Stomach (tissue), 9 donors: Measurements from ENCODE around the gene FN3K. TPM values are rescaled to one million over a fixed set of nuclear protein-coding genes. Genes with fewer than 3 reads are reported as not detected.

Experiments
- DNase-seq, 2 donors: peaks; one replicate each; pipeline versions ENCODE4 v3.0.0 to v3.0.0-alpha.2; 2013 to 2019
- H3K27ac ChIP-seq, 5 donors: fragments of 200-600 bp in 4 of 5; sonication (generic) in 4 of 5; one replicate each; pipeline ENCODE4 v1.5.1; 2013 to 2019; ENCODE audit warnings: mild to moderate bottlenecking in 1 of 5, moderate library complexity in 1 of 5
- H3K27me3 ChIP-seq, 3 donors: fragments of 200-600 bp; sonication (generic); one replicate each; pipeline ENCODE4 v1.5.1; 2017 to 2019; ENCODE audit warnings: mixed run types in 1 of 3
- H3K36me3 ChIP-seq, 4 donors: fragments of 200-600 bp; sonication (generic); 1 replicate in 3 of 4; 2 replicates in 1 of 4; pipeline ENCODE4 v1.5.1; 2016 to 2019
- H3K4me1 ChIP-seq, 4 donors: fragments of 200-600 bp; sonication (generic); one replicate each; pipeline ENCODE4 v1.5.1; 2016 to 2019
- H3K4me3 ChIP-seq, 4 donors: fragments of 200-600 bp; sonication (generic) in 3 of 4; one replicate each; pipeline ENCODE4 v1.5.1; 2016 to 2019; ENCODE audit warnings: mild to moderate bottlenecking in 1 of 4
- H3K9me3 ChIP-seq, 4 donors: fragments of 200-600 bp; sonication (generic); one replicate each; pipeline ENCODE4 v1.5.1; 2016 to 2019
- CTCF ChIP-seq, 7 experiments: fragments of 450-650 bp in 4 of 7; fragments of 200-600 bp in 3 of 7; sonication (generic) in 3 of 7; IDR thresholded peaks; one replicate each; pipeline ENCODE4 v1.5.1; 2016 to 2019; ENCODE audit warnings: antibody characterized with exemption in 7 of 7, control low read depth in 2 of 7, mild to moderate bottlenecking in 1 of 7
- EP300 ChIP-seq: sonication (generic); formaldehyde crosslinking; IDR thresholded peaks from one replicate; pipeline ENCODE4 v1.6.1; 2017; ENCODE audit warnings: antibody characterized with exemption
- POLR2A ChIP-seq, 4 donors: fragments of 450-650 bp; IDR thresholded peaks; one replicate each; pipeline ENCODE4 v1.6.1; 2016; ENCODE audit warnings: antibody characterized with exemption in 4 of 4, control low read depth in 2 of 4, mild to moderate bottlenecking in 1 of 4, moderate library complexity in 1 of 4
- POLR2AphosphoS5 ChIP-seq, 3 donors: sonication (generic); formaldehyde crosslinking; IDR thresholded peaks; one replicate each; pipeline ENCODE4 v1.6.1; 2016; ENCODE audit warnings: antibody characterized with exemption in 3 of 3
- WGBS, 5 donors: extraction: QIAGEN DNeasy Blood & Tissue Kit in 3 of 5; methylation state at CpG; one replicate each; pipeline versions ENCODE4 v1.1.5 to v1.1.7; 2013 to 2018; 5-methylcytosine and 5-hydroxymethylcytosine counted together
- intact Hi-C: fragments of 100-400 bp; cut with DNase I; formaldehyde crosslinking; loops from one replicate; pipeline ENCODE4 v1.15.1; 2023; ENCODE audit warnings: low total_unique reads
- polyA plus RNA-seq, 3 donors: library from polyadenylated mRNA; stranded (reverse); fragments of 200-250 nt; gene quantifications; one replicate each; pipeline ENCODE4 v1.2.3, GENCODE V29; 2013
- total RNA-seq, 5 donors: library from RNA; depleted of rRNA; stranded (reverse); fragments of >200 nt; gene quantifications; one replicate each; pipeline versions ENCODE4 v1.1.0 to v1.2.3, GENCODE V29; 2014 to 2016
- donor health status: healthy with polysubstance abuse.
- donor health status: Bipolar disorder and iron deficiency.
- donor health status: healthy.

Gene FN3K
- total and polyA plus RNA-seq, 8 donors: 13.0 to 59.5 (median 16.4) TPM

- no peaks in the 10 kb centered on the region for H3K27me3 ChIP-seq
- intact Hi-C loops: no loop called here
These were observed 53.0 kb downstream of the FN3K start for GRCh38 chr17:82788206-82789001.

GRCh38 chr17:82789051-82789592 is 53.7 kb downstream of the FN3K start:
- intact Hi-C loops: no loop called here
- TF ChIP-seq CTCF (IDR thresholded peaks at IDR 0.05): no peak
- no peak overlapping the region for H3K27ac ChIP-seq
- H3K9me3 ChIP-seq: no peaks in the 10 kb centered on the region
- peaks cover 0 to 34% (median 22%) of the 10 kb centered on the region in 4 donors for H3K36me3 ChIP-seq
- 88 to 96% (median 91%) methylated on average over 9 to 19 of the region's 19 CpGs for WGBS, 5 donors
- no peaks in the 10 kb centered on the region for H3K27me3 ChIP-seq
- H3K4me3 ChIP-seq: no peak overlapping the region
- DNase-seq: no peak
- peaks cover 0 to 9% (median 4%) of the 10 kb centered on the region in 4 donors for H3K4me1 ChIP-seq

More at GRCh38 chr17:82788206-82789001, 53.0 kb downstream of the FN3K start:
- Histone ChIP-seq H3K4me1 (peaks cover 0 to 1% (median under 1%) of the 10 kb centered on the region in 4 donors), H3K27ac (no peak overlapping the region), H3K4me3 (no peak overlapping the region), H3K9me3 (no peaks in the 10 kb centered on the region), H3K36me3 (peaks cover 5 to 41% (median 29%) of the 10 kb centered on the region in 4 donors)
- no peak for DNase-seq
- no peak for TF ChIP-seq CTCF (IDR thresholded peaks at IDR 0.05)
- TF ChIP-seq EP300: no peak
- no peak for TF ChIP-seq POLR2A (IDR thresholded peaks at IDR 0.05)
- TF ChIP-seq POLR2AphosphoS5 (IDR thresholded peaks at IDR 0.05): no peak
- WGBS, 5 donors: 88 to 92% (median 91%) methylated on average over 15 to 18 of the region's 18 CpGs

DNA sequence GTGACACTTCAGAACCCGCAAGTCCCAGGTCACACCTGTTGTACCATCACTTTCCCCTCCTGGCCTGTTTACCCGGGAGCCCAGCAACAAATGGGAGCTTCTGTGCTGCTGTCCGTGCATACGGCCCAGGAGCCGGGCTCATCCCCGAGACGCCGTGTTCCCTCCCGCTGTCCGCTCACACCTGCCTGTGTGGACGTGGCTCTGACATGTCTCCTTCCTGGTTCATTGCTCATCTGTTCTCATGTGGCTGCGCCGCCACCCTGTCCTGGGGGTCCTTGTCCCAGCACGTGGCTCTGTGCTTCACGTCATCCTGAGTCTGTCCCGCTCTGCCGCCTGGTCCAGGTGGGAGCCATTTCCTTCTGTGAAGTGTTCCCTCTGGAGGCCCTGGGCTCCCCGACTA is 54.4 kb downstream of the FN3K start:
- Histone ChIP-seq H3K4me3 (no peak overlapping the region), H3K36me3 (peaks cover 0 to 27% (median 15%) of the 10 kb centered on the region in 4 donors), H3K9me3 (no peaks in the 10 kb centered on the region), H3K27me3 (no peaks in the 10 kb centered on the region), H3K4me1 (peaks cover 0 to 15% (median 7%) of the 10 kb centered on the region in 4 donors), H3K27ac (no peak overlapping the region)
- 91 to 96% (median 95%) methylated on average over 18 of the region's 18 CpGs for WGBS, 5 donors
- no peak for DNase-seq
- no peak for TF ChIP-seq POLR2AphosphoS5 (IDR thresholded peaks at IDR 0.05)
- no peak for TF ChIP-seq CTCF (IDR thresholded peaks at IDR 0.05)
- no peak for TF ChIP-seq POLR2A (IDR thresholded peaks at IDR 0.05)
- TF ChIP-seq EP300: no peak
- intact Hi-C loops: no loop called here

DNA sequence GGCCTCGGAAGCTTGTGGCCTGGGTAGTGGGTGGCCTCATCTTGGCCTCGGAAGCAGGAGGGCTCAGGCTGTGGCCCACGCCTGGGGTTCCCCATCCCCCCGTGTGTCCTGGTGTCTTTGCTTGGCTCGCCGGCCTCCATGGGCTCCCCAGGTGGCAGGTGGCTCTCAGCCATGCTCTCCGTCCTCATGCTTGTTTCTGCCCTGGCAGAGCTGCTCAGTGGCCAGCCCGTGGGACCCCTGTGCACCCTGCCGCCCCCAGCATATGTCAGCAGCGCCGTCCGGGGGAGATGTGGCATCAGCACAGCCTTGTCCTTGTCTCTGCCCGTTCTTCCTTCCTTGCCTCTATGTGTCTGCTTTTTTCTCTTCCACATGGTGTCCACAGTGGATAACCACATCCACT is 55.0 kb downstream of the FN3K start:
- no peak for DNase-seq
- intact Hi-C loops: no loop called here
- Histone ChIP-seq H3K4me1 (peaks cover 0 to 21% (median 7%) of the 10 kb centered on the region in 4 donors), H3K9me3 (no peaks in the 10 kb centered on the region), H3K36me3 (peaks cover 0 to 23% (median 15%) of the 10 kb centered on the region in 4 donors), H3K4me3 (no peak overlapping the region), H3K27ac (no peak overlapping the region), H3K27me3 (no peaks in the 10 kb centered on the region)
- no peak for TF ChIP-seq EP300
- TF ChIP-seq POLR2A (IDR thresholded peaks at IDR 0.05): no peak
- no peak for TF ChIP-seq POLR2AphosphoS5 (IDR thresholded peaks at IDR 0.05)
- TF ChIP-seq CTCF (IDR thresholded peaks at IDR 0.05): no peak
- 94 to 97% (median 97%) methylated on average over 10 to 13 of the region's 13 CpGs for WGBS, 5 donors
